Measurements from ENCODE around the gene ANAPC7.
"Not testable (repeated sequence)": the region's sequence is repeated elsewhere in the genome, so short reads cannot be mapped to it uniquely, and the experiment has no call there.

ANAPC7 gene

GRCh38 chr12:110403976-110404682 lies 621 bp upstream of the ANAPC7 start:
- ChIA-PET POLR2A (ENCODE audit: low non-redundant PET) (interaction anchor here (0.6 kb wide), 1 partner anchor 444 kb away, joined by 3 read pairs; no protein-coding TSS in a partner anchor), CTCF (interaction anchor here (0.6 kb wide), 1 partner anchor 10 kb away, joined by 3 read pairs; no protein-coding TSS in a partner anchor)
- DNase-seq (ENCODE audit: low spot score), result peak; percentile 95
- peak overlapping the region; percentile 88 for H3K27ac ChIP-seq
- no peak for TF ChIP-seq CTCF (conservative IDR thresholded peaks at IDR 0.05; ENCODE audit: low read depth)

- no peak overlapping the region for H3K27ac ChIP-seq
- CTCF ChIA-PET, result no interaction called here
- no peak for TF ChIP-seq CTCF (conservative IDR thresholded peaks at IDR 0.05; ENCODE audit: low read depth)
- DNase-seq (ENCODE audit: low spot score), result no peak
- POLR2A ChIA-PET (ENCODE audit: low non-redundant PET), result no interaction called here
These were observed 20.8 kb downstream of the ANAPC7 start for GRCh38 chr12:110382683-110383082.

GRCh38 chr12:110379631-110380030 lies 23.9 kb downstream of the ANAPC7 start:
- H3K27ac ChIP-seq, result no peak overlapping the region
- POLR2A ChIA-PET (ENCODE audit: low non-redundant PET), result no interaction called here
- DNase-seq (ENCODE audit: low spot score), result no peak
- CTCF ChIA-PET, result interaction anchor here (1.5 kb wide), 1 partner anchor 52 kb away, joined by 3 read pairs; no protein-coding TSS in a partner anchor
- TF ChIP-seq CTCF (conservative IDR thresholded peaks at IDR 0.05; ENCODE audit: low read depth), result no peak

GRCh38 chr12:110379197-110379596 lies 24.3 kb downstream of the ANAPC7 start:
- no peak for DNase-seq (ENCODE audit: low spot score)
- no peak overlapping the region for H3K27ac ChIP-seq
- ChIA-PET CTCF (interaction anchor here (0.6 to 1.5 kb wide), 3 partner anchors 19 to 52 kb away, joined by 3 to 5 read pairs (median 3); no protein-coding TSS in a partner anchor), POLR2A (ENCODE audit: low non-redundant PET) (no interaction called here)
- TF ChIP-seq CTCF (conservative IDR thresholded peaks at IDR 0.05; ENCODE audit: low read depth), result no peak

DNA sequence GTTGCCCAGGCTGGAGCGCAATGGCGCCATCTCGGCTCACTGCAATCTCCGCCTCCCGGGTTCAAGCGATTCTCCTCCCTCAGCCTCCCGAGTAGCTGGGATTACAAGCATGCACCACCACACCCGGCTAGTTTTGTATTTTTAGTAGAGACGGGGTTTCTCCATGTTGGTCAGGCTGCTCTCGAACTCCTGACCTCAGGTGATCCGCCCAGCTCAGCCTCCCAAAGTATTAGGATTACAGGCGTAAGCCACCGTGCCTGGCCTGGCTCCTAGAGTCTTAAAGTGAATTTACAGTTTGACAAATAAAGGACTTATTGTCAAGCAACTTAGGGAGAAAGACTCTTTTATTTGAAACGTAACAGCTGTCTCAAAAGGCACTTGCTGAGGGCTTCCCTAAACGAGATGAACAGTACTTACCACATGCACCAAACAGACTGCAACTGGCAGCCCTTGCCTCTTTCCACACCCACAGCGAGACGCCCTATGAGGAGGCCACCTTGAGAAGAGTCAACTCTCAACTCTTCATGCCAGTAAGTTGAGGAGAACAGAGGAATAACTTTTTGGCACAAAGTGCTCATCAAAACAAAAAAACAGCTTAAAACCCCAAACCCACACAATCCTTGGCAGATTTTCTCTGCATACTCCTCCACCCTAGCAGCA lies 25.2 kb downstream of the ANAPC7 start:
- POLR2A ChIA-PET (ENCODE audit: low non-redundant PET); H3K27ac ChIP-seq; DNase-seq (ENCODE audit: low spot score): not testable (repeated sequence)
- CTCF ChIA-PET, result interaction anchor here (0.6 to 1.5 kb wide), 2 partner anchors 53 to 398 kb away, joined by 3 to 4 read pairs; no protein-coding TSS in a partner anchor

GRCh38 chr12:110373962-110374611 lies 29.4 kb downstream of the ANAPC7 start:
- no peak for TF ChIP-seq CTCF (conservative IDR thresholded peaks at IDR 0.05; ENCODE audit: low read depth)
- H3K27ac ChIP-seq, result no peak overlapping the region; the same call in 1 of the 2 replicates
- no peak for DNase-seq (ENCODE audit: low spot score)
- ChIA-PET POLR2A (ENCODE audit: low non-redundant PET) (no interaction called here), CTCF (interaction anchor here (0.7 to 1.2 kb wide), 2 partner anchors 20 to 260 kb away, joined by 3 to 4 read pairs; no protein-coding TSS in a partner anchor)

Measured in RWPE1 (cell line).